ENCODE data around the gene MATK. TPM values are rescaled to one million over a fixed set of nuclear protein-coding genes. Genes with fewer than 3 reads are reported as not detected.

The MATK gene
- polyA plus RNA-seq, 1 experiment: not detected

DNA sequence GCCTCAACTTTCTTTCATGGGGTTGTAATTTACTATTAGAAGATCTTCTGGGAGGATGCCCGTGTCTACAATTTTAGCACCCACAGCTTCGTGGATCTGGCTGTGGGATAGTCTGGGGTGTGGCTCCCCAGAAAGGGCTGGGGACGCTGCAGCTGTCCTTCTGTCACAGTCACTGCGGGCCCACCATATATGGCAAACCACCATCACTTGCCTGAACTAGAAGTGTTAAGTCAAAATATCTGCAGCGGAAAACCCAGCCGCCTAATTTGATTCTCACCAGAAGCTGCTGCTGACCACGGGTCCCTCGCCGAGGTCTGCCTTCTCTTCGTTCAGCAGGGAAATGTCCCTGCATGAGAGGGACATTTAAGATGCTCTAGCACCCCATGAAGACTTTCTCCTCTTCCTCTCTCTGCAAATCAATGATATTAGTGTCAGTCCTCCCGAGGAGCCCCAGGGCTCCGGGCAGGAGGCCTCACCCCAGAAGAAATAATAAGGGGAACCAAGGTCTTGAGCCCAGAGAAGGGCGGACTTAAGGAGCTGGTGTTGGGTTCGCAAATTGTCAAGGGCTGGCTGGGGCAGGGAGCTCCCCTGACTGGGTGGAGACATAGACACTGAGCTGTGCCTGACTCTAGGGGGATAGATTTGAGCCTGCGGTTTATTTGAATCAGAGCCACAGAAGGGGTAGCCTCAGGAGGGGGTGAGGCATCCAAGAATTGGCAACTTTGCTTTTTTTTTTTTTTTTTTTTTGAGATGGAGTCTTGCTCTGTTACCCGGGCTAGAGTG lies 3.0 kb upstream of the MATK start:
- Histone ChIP-seq H3K27me3 (ENCODE audit: control insufficient read depth, insufficient read depth, low read length) (peaks cover 25% of the 10 kb centered on the region), H3K27ac (ENCODE audit: low read depth, low read length) (no peak overlapping the region), H3K9me3 (ENCODE audit: control insufficient read depth, insufficient read depth, low read length) (no peaks in the 10 kb centered on the region; the same call in none of the 2 replicates), H3K4me3 (ENCODE audit: low read depth, low read length) (no peak overlapping the region)
- ChIA-PET CTCF (no interaction called here), POLR2A (no interaction called here)
- no peak for DNase-seq (ENCODE audit: low read depth, low spot score)
- TF ChIP-seq, protein P1, sequence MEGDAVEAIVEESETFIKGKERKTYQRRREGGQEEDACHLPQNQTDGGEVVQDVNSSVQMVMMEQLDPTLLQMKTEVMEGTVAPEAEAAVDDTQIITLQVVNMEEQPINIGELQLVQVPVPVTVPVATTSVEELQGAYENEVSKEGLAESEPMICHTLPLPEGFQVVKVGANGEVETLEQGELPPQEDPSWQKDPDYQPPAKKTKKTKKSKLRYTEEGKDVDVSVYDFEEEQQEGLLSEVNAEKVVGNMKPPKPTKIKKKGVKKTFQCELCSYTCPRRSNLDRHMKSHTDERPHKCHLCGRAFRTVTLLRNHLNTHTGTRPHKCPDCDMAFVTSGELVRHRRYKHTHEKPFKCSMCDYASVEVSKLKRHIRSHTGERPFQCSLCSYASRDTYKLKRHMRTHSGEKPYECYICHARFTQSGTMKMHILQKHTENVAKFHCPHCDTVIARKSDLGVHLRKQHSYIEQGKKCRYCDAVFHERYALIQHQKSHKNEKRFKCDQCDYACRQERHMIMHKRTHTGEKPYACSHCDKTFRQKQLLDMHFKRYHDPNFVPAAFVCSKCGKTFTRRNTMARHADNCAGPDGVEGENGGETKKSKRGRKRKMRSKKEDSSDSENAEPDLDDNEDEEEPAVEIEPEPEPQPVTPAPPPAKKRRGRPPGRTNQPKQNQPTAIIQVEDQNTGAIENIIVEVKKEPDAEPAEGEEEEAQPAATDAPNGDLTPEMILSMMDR (IDR thresholded peaks at IDR 0.05; ENCODE audit: low read depth, low read length): no peak

DNA sequence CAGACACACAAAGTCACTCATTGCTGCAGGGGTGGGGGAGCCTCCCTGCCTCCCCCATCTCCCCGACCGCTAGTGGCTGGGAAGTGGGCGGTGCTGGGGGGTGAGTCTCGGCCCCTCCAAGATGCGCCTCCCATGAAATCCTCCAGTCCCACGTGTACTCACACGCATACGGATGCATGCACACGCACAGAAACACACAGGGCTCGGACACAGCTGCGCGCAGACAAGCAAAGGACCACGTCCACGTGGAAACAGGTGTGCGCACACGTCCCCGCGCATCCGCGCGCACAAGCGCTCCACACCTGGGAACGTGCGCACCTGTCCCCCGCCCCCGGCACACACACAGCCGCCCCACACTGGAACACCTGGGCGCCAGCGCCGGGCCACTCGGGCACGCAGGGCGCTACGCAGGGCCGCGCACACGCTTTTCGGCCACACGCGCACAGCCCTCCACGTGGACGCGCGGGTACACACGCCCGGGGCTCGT lies 687 bp downstream of the MATK start:
- no peak for DNase-seq (ENCODE audit: low read depth, low spot score)
- TF ChIP-seq, protein P1 (IDR thresholded peaks at IDR 0.05; ENCODE audit: low read depth, low read length): no peak
- H3K27ac ChIP-seq (ENCODE audit: low read depth, low read length): no peak overlapping the region
- ChIA-PET POLR2A (no interaction called here), CTCF (no interaction called here)
- no peak overlapping the region for H3K4me3 ChIP-seq (ENCODE audit: low read depth, low read length)
- peaks cover 23% of the 10 kb centered on the region for H3K27me3 ChIP-seq (ENCODE audit: control insufficient read depth, insufficient read depth, low read length)
- H3K9me3 ChIP-seq (ENCODE audit: control insufficient read depth, insufficient read depth, low read length): peaks cover 25% of the 10 kb centered on the region

DNA sequence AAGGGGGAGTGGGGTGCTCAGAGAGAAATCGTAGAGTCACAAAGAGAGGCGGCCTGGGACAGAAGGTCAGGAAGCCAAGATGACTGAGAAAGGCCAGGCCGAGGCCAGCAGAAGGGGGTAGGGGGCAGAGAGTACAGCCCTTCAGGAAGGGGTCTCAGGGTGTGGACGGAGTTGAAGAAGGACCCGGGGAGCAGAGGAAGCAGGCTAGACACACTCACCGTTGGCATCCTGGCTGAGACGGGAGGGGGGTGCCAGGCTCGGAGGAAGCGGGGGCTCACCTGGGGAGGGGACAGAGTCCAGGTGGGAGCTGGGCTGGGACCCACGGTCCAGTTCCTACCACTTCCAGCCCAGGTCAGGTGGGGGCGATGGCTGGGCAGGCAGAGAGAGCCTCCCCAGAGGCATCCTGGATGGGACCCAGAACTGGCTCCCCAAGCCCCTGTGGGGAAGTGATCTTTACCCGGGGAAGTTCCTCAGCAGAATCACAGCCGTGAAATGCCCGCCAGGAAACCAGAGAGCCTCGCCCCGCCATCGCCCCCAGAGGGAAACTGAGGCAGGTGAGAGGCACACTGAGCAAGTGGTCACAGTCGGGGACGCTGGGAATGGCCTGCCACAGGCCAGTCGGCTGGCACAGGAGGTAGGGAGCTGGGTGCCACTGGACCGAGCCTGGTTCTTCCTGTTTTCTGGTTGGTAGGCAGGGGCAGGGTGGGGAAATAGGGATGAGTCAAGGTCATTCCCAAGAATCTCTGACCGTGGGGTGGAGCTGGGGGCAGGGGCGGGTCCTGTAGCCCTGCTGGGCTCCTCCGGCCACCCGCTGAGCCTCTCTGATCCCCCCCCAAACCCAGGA lies 1.4 kb downstream of the MATK start:
- TF ChIP-seq, protein P1 (IDR thresholded peaks at IDR 0.05; ENCODE audit: low read depth, low read length): no peak
- POLR2A ChIA-PET: no interaction called here
- Histone ChIP-seq H3K9me3 (ENCODE audit: control insufficient read depth, insufficient read depth, low read length) (peaks cover 25% of the 10 kb centered on the region), H3K4me3 (ENCODE audit: low read depth, low read length) (no peak overlapping the region), H3K27me3 (ENCODE audit: control insufficient read depth, insufficient read depth, low read length) (peaks cover 18% of the 10 kb centered on the region), H3K27ac (ENCODE audit: low read depth, low read length) (no peak overlapping the region)
- CTCF ChIA-PET: no interaction called here
- no peak for DNase-seq (ENCODE audit: low read depth, low spot score)

DNA sequence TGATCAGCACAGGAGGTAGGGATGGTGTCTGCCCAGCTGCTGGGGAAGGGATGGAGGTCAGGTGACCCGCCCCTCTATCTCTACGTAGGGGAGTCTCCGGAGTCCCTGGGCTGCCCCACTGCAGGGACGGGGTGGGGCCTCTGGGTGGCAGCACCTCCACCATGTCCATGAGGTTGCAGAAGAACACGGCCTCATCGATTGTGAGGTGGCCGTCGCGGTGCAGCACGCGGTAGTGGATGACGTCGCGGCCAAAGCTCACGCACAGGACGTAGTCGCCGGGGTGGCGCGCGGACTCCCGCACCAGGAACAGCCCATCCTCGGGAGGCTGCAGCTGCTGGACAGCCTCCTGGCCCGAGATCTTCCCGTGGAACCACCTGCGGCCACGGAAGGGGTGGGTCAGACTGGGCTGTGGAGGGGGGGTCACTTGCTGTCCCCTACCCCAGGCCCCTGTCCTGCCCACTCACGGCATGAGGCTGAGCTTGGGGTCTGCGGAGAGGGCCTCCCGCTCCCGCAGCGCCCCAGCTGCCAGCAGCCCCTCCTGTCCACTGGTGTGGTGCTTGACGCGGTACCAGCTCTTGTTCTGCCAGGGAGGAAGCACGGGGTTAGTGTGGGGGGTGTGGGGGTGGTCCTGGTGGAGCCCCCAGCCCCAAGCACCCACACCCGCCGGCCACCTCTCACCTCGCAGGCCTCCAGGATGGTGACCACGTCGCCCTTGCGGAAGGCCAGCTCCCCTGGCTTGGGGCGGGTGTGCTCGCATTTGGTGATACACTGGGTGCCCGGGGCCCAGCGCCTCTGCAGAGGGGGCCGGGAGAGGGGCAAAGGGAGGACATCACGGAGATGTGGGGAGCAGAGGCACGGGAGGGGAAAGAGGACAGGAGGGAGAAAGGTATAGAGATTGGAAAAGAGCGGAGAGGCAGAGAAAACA lies 2.3 kb downstream of the MATK start:
- POLR2A ChIA-PET: no interaction called here
- peaks cover 18% of the 10 kb centered on the region for H3K27me3 ChIP-seq (ENCODE audit: control insufficient read depth, insufficient read depth, low read length)

More for the DNA sequence above, 2.3 kb downstream of the MATK start:
- CTCF ChIA-PET: no interaction called here
- TF ChIP-seq, protein P1 (IDR thresholded peaks at IDR 0.05; ENCODE audit: low read depth, low read length): no peak
- no peak overlapping the region for H3K4me3 ChIP-seq (ENCODE audit: low read depth, low read length)
- no peak for DNase-seq (ENCODE audit: low read depth, low spot score)
- no peak overlapping the region for H3K27ac ChIP-seq (ENCODE audit: low read depth, low read length)
- peaks cover 31% of the 10 kb centered on the region for H3K9me3 ChIP-seq (ENCODE audit: control insufficient read depth, insufficient read depth, low read length)

All from AG04450 (cell line).